MM.1S (cell line): ENCODE measurements around the gene ASH1L.

Experiments
- CTCF ChIP-seq: fragments of 300-600 bp; sonication (generic); IDR thresholded peaks from 2 replicates; pipeline ENCODE4 v1.5.1; 2016; ENCODE audit warnings: antibody characterized with exemption, low read length, mixed read lengths
- EZH2 ChIP-seq: fragments of 300-600 bp; sonication (generic); optimal IDR thresholded peaks from 2 replicates; pipeline ENCODE3; 2017; ENCODE audit warnings: low read depth, mild to moderate bottlenecking, antibody characterized with exemption, low read length, mixed read lengths

GRCh38 chr1:155466617-155466972 is 96.0 kb downstream of the ASH1L start:
- TF ChIP-seq EZH2 (no peak), CTCF (no peak)
